Measurements from ENCODE around the gene CDH13. TPM values are rescaled to one million over a fixed set of nuclear protein-coding genes. Genes with fewer than 3 reads are reported as not detected.

The CDH13 gene
- total and polyA plus RNA-seq, 2 donors (not counting 3 experiments of a cell fraction or from before 2014, with no cell fraction given): 96.6 to 124 TPM

GRCh38 chr16:83085660-83086059 is 458.9 kb downstream of the CDH13 start:
- DNase-seq (ENCODE audit: low read depth, low spot score) (no peak), FAIRE-seq (no peak)
- Histone ChIP-seq H2AFZ (ENCODE audit: low read depth, low read length) (no peak overlapping the region), H3K4me3 (replicated peaks in 1 of 3; ENCODE audit: insufficient read depth in 1 of 3, low read depth in 1 of 3, low read length in 3 of 3) (no peak overlapping the region), H3K4me2 (ENCODE audit: insufficient read depth, low read length) (no peak overlapping the region), H3K27ac (ENCODE audit: insufficient read depth, low read depth, low read length) (no peak overlapping the region), H3K27me3 (ENCODE audit: control insufficient read depth in 2 of 2, insufficient read depth in 2 of 2, low read length in 2 of 2) (no peaks in the 10 kb centered on the region), H3K9me3 (replicated peaks; ENCODE audit: control insufficient read depth, insufficient read depth, low read length) (no peaks in the 10 kb centered on the region), H3K79me2 (ENCODE audit: control insufficient read depth, insufficient read depth, low read length) (no peaks in the 10 kb centered on the region), H4K20me1 (replicated peaks; ENCODE audit: control insufficient read depth, extremely low read depth, insufficient read depth, low read length) (no peaks in the 10 kb centered on the region), H3K9ac (replicated peaks; ENCODE audit: extremely low read depth, insufficient read depth, low read length) (no peak overlapping the region), H3K36me3 (ENCODE audit: control insufficient read depth in 2 of 2, extremely low read depth in 1 of 2, insufficient read depth in 2 of 2, low read length in 2 of 2) (no peaks in the 10 kb centered on the region), H3K4me1 (ENCODE audit: control insufficient read depth, extremely low read depth, insufficient read depth, low read length) (no peaks in the 10 kb centered on the region), H3K9me1 (replicated peaks; ENCODE audit: control insufficient read depth, extremely low read depth, insufficient read depth, low read length) (no peaks in the 10 kb centered on the region)
- intact Hi-C loops (cut with micrococcal nuclease) (no loop called here), dilution Hi-C loops (cut with MboI; ENCODE audit: extremely low pct_ligation_motif_present, low sequenced_read_pairs) (no loop called here)
- BruUV-seq (replicated peaks): no TSS peak
- no peak for TF ChIP-seq POLR2A (IDR thresholded peaks at IDR 0.05; ENCODE audit: low read depth, low read length)
- TF ChIP-seq, protein P1, sequence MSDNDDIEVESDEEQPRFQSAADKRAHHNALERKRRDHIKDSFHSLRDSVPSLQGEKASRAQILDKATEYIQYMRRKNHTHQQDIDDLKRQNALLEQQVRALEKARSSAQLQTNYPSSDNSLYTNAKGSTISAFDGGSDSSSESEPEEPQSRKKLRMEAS (IDR thresholded peaks at IDR 0.05; ENCODE audit: insufficient read depth, insufficient read length): no peak
- TF ChIP-seq POLR2AphosphoS5 (IDR thresholded peaks at IDR 0.05; ENCODE audit: insufficient read depth, low read depth, low read length): no peak
- TF ChIP-seq, protein P2, sequence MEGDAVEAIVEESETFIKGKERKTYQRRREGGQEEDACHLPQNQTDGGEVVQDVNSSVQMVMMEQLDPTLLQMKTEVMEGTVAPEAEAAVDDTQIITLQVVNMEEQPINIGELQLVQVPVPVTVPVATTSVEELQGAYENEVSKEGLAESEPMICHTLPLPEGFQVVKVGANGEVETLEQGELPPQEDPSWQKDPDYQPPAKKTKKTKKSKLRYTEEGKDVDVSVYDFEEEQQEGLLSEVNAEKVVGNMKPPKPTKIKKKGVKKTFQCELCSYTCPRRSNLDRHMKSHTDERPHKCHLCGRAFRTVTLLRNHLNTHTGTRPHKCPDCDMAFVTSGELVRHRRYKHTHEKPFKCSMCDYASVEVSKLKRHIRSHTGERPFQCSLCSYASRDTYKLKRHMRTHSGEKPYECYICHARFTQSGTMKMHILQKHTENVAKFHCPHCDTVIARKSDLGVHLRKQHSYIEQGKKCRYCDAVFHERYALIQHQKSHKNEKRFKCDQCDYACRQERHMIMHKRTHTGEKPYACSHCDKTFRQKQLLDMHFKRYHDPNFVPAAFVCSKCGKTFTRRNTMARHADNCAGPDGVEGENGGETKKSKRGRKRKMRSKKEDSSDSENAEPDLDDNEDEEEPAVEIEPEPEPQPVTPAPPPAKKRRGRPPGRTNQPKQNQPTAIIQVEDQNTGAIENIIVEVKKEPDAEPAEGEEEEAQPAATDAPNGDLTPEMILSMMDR (IDR thresholded peaks at IDR 0.05; ENCODE audit: extremely low read depth in 1 of 2, insufficient read depth in 1 of 2, low read depth in 1 of 2, low read length in 2 of 2): no peak
- TF ChIP-seq GATA2 (IDR thresholded peaks at IDR 0.05; ENCODE audit: insufficient read depth, insufficient read length, low read depth, low read length): no peak
- no peak for TF ChIP-seq FOS (IDR thresholded peaks at IDR 0.05; ENCODE audit: borderline replicate concordance, insufficient read depth, low read length)
- no peak for TF ChIP-seq MYC (IDR thresholded peaks at IDR 0.05; ENCODE audit: low read depth, low read length)
- no peak for TF ChIP-seq JUN (IDR thresholded peaks at IDR 0.05; ENCODE audit: borderline replicate concordance, insufficient read depth, insufficient read length, low read depth)
- TF ChIP-seq EZH2 (IDR thresholded peaks at IDR 0.05; ENCODE audit: borderline replicate concordance, low read depth, low read length, severe bottlenecking): no peak
- ChIA-PET CTCF (interaction anchor here (1.0 kb wide), 1 partner anchor 10 kb away, joined by 4 read pairs; no protein-coding TSS in a partner anchor), POLR2A (no interaction called here)

Data from endothelial cell of umbilical vein (primary cell).